Spleen (tissue), 11 donors: ENCODE data around the gene CNOT6. TPM values are rescaled to one million over a fixed set of nuclear protein-coding genes. Genes with fewer than 3 reads are reported as not detected.

Experiments
- DNase-seq: peaks from one replicate; pipeline ENCODE4 v3.0.0-alpha.2; 2020
- H3K27ac ChIP-seq, 8 donors: fragments of 200-600 bp; sonication (generic) in 7 of 8; 1 replicate in 4 of 8; 2 replicates in 4 of 8; pipeline versions ENCODE4 v1.5.0 to v1.8.0; 2016 to 2021; ENCODE audit warnings: inconsistent platforms in 4 of 8, mild to moderate bottlenecking in 4 of 8, moderate library complexity in 1 of 8
- H3K27me3 ChIP-seq, 7 donors: fragments of 200-600 bp; sonication (generic) in 6 of 7; replicated peaks in 1 of 7; 1 replicate in 4 of 7; 2 replicates in 3 of 7; pipeline versions ENCODE4 v1.5.0 to v1.8.0; 2016 to 2021; ENCODE audit warnings: inconsistent platforms in 3 of 7, mild to moderate bottlenecking in 1 of 7
- H3K36me3 ChIP-seq, 6 donors: fragments of 200-600 bp; sonication (generic) in 5 of 6; 1 replicate in 4 of 6; 2 replicates in 2 of 6; pipeline versions ENCODE4 v1.5.0 to v1.8.0; 2016 to 2021; ENCODE audit warnings: inconsistent platforms in 2 of 6
- H3K4me1 ChIP-seq, 6 donors: fragments of 200-600 bp; sonication (generic) in 5 of 6; 1 replicate in 3 of 6; 2 replicates in 3 of 6; pipeline versions ENCODE4 v1.5.0 to v1.8.0; 2016 to 2021; ENCODE audit warnings: inconsistent platforms in 3 of 6
- H3K4me3 ChIP-seq, 8 donors: fragments of 200-600 bp; sonication (generic) in 7 of 8; 1 replicate in 4 of 8; 2 replicates in 4 of 8; pipeline versions ENCODE4 v1.5.0 to v1.8.0; 2016 to 2021; ENCODE audit warnings: inconsistent platforms in 4 of 8, mild to moderate bottlenecking in 4 of 8, moderate library complexity in 2 of 8
- H3K9me3 ChIP-seq, 8 donors: fragments of 200-600 bp; sonication (generic) in 7 of 8; 1 replicate in 4 of 8; 2 replicates in 4 of 8; pipeline versions ENCODE4 v1.5.0 to v1.8.0; 2016 to 2021; ENCODE audit warnings: inconsistent platforms in 4 of 8
- CTCF ChIP-seq, 11 experiments: fragments of 200-600 bp in 7 of 11; fragments of 450-650 bp in 4 of 11; sonication (generic) in 4 of 11; IDR thresholded peaks in 8 of 11; conservative IDR thresholded peaks in 3 of 11; 1 replicate in 7 of 11; 2 replicates in 4 of 11; pipeline versions ENCODE4 v1.4.0 to v1.8.0; 2016 to 2021; ENCODE audit warnings: antibody characterized with exemption in 11 of 11, inconsistent platforms in 4 of 11, mild to moderate bottlenecking in 1 of 11
- POLR2A ChIP-seq, 3 donors: fragments of 450-650 bp; IDR thresholded peaks; one replicate each; pipeline ENCODE4 v1.5.1; 2017; ENCODE audit warnings: antibody characterized with exemption in 3 of 3, mild to moderate bottlenecking in 1 of 3
- POLR2AphosphoS5 ChIP-seq, 3 donors: sonication (generic); formaldehyde crosslinking; IDR thresholded peaks; one replicate each; pipeline ENCODE4 v1.5.1; 2017; ENCODE audit warnings: antibody characterized with exemption in 3 of 3
- WGBS, 5 donors: extraction: QIAGEN DNeasy Blood & Tissue Kit in 3 of 5; methylation state at CpG; one replicate each; pipeline versions ENCODE4 v1.1.5 to v1.1.7; 2013 to 2018; 5-methylcytosine and 5-hydroxymethylcytosine counted together
- intact Hi-C: fragments of 100-400 bp; cut with DNase I; formaldehyde crosslinking; loops from one replicate; pipeline ENCODE4 v1.15.0; 2023; ENCODE audit warnings: low total_unique reads
- polyA plus RNA-seq, 3 donors: library from polyadenylated mRNA; stranded (reverse); fragments of 200-250 nt; gene quantifications; one replicate each; pipeline ENCODE4 v1.2.1, GENCODE V29; 2013
- total RNA-seq, 7 donors: library from RNA; depleted of rRNA in 3 of 7; stranded (reverse); fragments of >200 nt in 3 of 7; fragmentation: NEBNext Ultra II Directional in 4 of 7; extraction: Animal tissue kit (Norgen Biotek cat#: 25700) in 4 of 7; gene quantifications; one replicate each; pipeline versions ENCODE4 v1.1.0 to v1.2.1, GENCODE V29; 2016 to 2021
- donor health status: healthy with polysubstance abuse.
- donor health status: DM: no; HTN: no; CAD: no; lungs with moderate emphysema.
- donor health status: DM: no; HTN: no; CAD: no.
- donor health status: Bipolar disorder and iron deficiency.
- donor health status: healthy.
- donor health status: DM: no; HTN: no; CAD: no.
- donor health status: DM: yes; HTN: yes; CAD: no.

The CNOT6 gene
- total and polyA plus RNA-seq, 10 donors = 5.5 to 26.5 (median 21.6) TPM

DNA sequence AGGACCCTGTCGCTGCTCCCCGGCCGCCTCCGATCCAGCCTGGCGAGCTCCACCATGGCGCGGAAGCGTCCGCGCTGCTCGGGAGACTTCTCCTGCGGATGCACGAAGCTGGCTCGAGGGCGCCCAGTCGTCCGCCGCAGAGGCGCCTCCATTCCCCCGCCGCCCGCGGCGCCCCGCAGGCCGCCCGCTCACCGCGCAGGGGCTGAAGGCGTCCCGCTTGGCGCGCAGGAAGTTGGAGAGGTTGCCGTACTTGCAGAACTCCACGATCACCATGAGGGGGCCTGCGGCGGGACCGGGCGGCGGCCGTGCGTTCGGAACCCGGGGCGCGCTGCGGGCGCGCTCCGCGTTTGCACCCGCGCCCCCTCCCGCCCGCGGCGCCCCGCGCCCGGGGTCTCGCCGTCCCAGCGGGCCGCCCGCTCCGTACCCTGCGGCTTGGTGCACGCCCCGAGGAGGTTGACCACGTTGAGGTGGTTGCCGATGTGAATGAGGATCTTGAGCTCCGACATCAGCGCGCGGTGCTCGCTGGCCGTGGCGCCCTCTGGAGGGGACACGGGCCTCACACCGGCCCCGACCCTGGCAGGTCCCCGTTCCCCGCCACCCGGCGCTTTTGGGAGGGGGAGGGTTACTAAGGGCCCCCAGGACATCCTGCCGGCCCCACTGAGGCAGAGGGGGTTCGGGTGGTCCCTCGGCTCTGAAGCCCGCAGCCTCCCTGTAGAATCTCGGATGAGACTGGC is 124.8 kb downstream of the CNOT6 start:
- TF ChIP-seq POLR2A (IDR thresholded peaks at IDR 0.05) = no peak
- TF ChIP-seq CTCF (IDR thresholded peaks at IDR 0.05 in 8 of 11, conservative IDR thresholded peaks at IDR 0.05 in 3 of 11) = peak in 1 of 11 experiments; percentile 30
- H3K4me3 ChIP-seq = peak overlapping the region in 3 of 8 donors; percentile 12 to 55 (median 13)
- intact Hi-C loops = no loop called here
- H3K4me1 ChIP-seq = peaks cover 0 to 21% (median 11%) of the 10 kb centered on the region in 6 donors
- no peak for DNase-seq
- H3K36me3 ChIP-seq = peaks cover 0 to 43% (median 7%) of the 10 kb centered on the region in 6 donors
- WGBS, 5 donors = 43 to 58% (median 49%) methylated on average over 17 to 90 of the region's 90 CpGs
- H3K27ac ChIP-seq = no peak overlapping the region
- H3K9me3 ChIP-seq = no peaks in the 10 kb centered on the region
- peaks cover 0 to 27% (median 0%) of the 10 kb centered on the region in 7 donors for H3K27me3 ChIP-seq

- 91 to 98% (median 95%) methylated on average over 22 of the region's 22 CpGs for WGBS, 5 donors
- H3K4me1 ChIP-seq = peaks cover 0 to 24% (median 14%) of the 10 kb centered on the region in 6 donors
- peaks cover 0 to 27% (median 0%) of the 10 kb centered on the region in 7 donors for H3K27me3 ChIP-seq
- H3K36me3 ChIP-seq = peaks cover 0 to 42% (median 7%) of the 10 kb centered on the region in 6 donors
- DNase-seq = no peak
- intact Hi-C loops = no loop called here
- no peak overlapping the region for H3K4me3 ChIP-seq
- no peaks in the 10 kb centered on the region for H3K9me3 ChIP-seq
- H3K27ac ChIP-seq = no peak overlapping the region
- TF ChIP-seq CTCF (IDR thresholded peaks at IDR 0.05 in 8 of 11, conservative IDR thresholded peaks at IDR 0.05 in 3 of 11) (peak in 1 of 11 experiments; percentile 3), POLR2A (IDR thresholded peaks at IDR 0.05) (no peak)
Observed at GRCh38 chr5:180619563-180619915, 125.4 kb downstream of the CNOT6 start.

DNA sequence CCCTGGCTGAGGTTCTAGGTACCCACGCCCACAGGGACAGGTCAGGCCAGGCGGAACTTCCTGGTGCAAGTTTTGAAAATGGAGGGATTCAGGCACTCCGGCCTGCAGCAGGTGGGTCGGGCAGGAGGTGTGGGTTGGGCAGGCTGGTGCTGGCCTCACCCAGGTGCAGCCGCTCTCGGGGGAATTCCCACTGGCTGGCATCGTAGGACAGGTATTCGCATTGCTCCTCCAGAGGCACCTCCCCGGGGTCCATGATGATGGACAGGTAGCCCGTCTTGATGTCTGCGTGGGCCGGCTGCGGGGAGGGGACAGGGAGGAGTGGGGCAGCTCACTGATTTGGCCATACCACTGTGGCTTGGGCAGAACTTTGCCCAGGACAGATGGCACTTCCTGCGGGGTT is 125.8 kb downstream of the CNOT6 start:
- TF ChIP-seq CTCF (IDR thresholded peaks at IDR 0.05 in 8 of 11, conservative IDR thresholded peaks at IDR 0.05 in 3 of 11) (no peak), POLR2A (IDR thresholded peaks at IDR 0.05) (no peak), POLR2AphosphoS5 (IDR thresholded peaks at IDR 0.05) (no peak)
- H3K36me3 ChIP-seq = peaks cover 0 to 42% (median 7%) of the 10 kb centered on the region in 6 donors
- H3K27ac ChIP-seq = no peak overlapping the region
- H3K4me1 ChIP-seq = peaks cover 0 to 28% (median 15%) of the 10 kb centered on the region in 6 donors
- intact Hi-C loops = no loop called here
- H3K27me3 ChIP-seq = peaks cover 0 to 27% (median 0%) of the 10 kb centered on the region in 7 donors
- 93 to 98% (median 96%) methylated on average over 11 to 14 of the region's 14 CpGs for WGBS, 5 donors
- DNase-seq = no peak
- no peak overlapping the region for H3K4me3 ChIP-seq
- H3K9me3 ChIP-seq = no peaks in the 10 kb centered on the region

DNA sequence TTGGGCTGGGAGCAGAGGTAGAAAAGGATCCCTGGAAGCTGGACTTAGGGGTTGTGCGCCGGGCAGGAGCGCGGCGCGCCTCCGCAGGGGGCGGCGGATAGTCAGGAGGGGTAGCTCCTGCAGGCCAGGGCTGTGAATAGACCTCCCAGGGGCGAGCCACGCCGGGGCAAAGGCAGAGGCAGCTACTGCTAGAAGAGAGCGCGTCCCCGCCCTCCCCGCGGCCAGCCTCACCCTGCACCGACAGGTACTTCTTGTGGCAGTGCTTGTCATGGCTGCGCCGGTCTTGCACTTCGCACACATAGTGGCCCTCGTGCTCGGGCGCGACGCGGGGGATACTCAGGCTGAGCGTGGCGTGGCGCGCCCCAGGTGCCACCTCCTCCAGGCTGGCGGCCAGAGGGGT is 127.1 kb downstream of the CNOT6 start:
- DNase-seq = no peak

More for the DNA sequence above, 127.1 kb downstream of the CNOT6 start:
- Histone ChIP-seq H3K4me1 (peaks cover 0 to 30% (median 15%) of the 10 kb centered on the region in 6 donors), H3K36me3 (peaks cover 0 to 40% (median 5%) of the 10 kb centered on the region in 6 donors), H3K9me3 (no peaks in the 10 kb centered on the region), H3K4me3 (no peak overlapping the region), H3K27me3 (peaks cover 0 to 30% (median 0%) of the 10 kb centered on the region in 7 donors), H3K27ac (no peak overlapping the region)
- intact Hi-C loops = no loop called here
- 87 to 94% (median 91%) methylated on average over 24 to 32 of the region's 32 CpGs for WGBS, 5 donors
- TF ChIP-seq POLR2AphosphoS5 (IDR thresholded peaks at IDR 0.05) (peak in 1 of 3 donors; percentile 19), POLR2A (IDR thresholded peaks at IDR 0.05) (no peak), CTCF (IDR thresholded peaks at IDR 0.05 in 8 of 11, conservative IDR thresholded peaks at IDR 0.05 in 3 of 11) (no peak)
